ENCODE results near the gene OR2A2. TPM values are rescaled to one million over a fixed set of nuclear protein-coding genes. Genes with fewer than 3 reads are reported as not detected.

OR2A2 gene
- total RNA-seq, 1 donor from 2014 or later: not detected

GRCh38 chr7:144132262-144132661 is 22.9 kb downstream of the OR2A2 start:
- intact Hi-C loops (cut with micrococcal nuclease): no loop called here
- H3K4me1 Mint-ChIP-seq: no peaks in the 10 kb centered on the region

GRCh38 chr7:144133307-144133706 is 23.9 kb downstream of the OR2A2 start:
- Mint-ChIP-seq H3K27me3 (no peaks in the 10 kb centered on the region), H3K27ac (no peak overlapping the region), H3K9me3 (no peaks in the 10 kb centered on the region), H3K4me3 (no peak overlapping the region), H3K36me3 (ENCODE audit: low read depth) (no peaks in the 10 kb centered on the region), H3K4me1 (no peaks in the 10 kb centered on the region)
- ChIA-PET CTCF (no interaction called here), POLR2A (no interaction called here)
- ATAC-seq (ENCODE audit: low read depth) (no peak), DNase-seq (no peak)
- intact Hi-C loops (cut with micrococcal nuclease): no loop called here
- TF ChIP-seq, protein P1, sequence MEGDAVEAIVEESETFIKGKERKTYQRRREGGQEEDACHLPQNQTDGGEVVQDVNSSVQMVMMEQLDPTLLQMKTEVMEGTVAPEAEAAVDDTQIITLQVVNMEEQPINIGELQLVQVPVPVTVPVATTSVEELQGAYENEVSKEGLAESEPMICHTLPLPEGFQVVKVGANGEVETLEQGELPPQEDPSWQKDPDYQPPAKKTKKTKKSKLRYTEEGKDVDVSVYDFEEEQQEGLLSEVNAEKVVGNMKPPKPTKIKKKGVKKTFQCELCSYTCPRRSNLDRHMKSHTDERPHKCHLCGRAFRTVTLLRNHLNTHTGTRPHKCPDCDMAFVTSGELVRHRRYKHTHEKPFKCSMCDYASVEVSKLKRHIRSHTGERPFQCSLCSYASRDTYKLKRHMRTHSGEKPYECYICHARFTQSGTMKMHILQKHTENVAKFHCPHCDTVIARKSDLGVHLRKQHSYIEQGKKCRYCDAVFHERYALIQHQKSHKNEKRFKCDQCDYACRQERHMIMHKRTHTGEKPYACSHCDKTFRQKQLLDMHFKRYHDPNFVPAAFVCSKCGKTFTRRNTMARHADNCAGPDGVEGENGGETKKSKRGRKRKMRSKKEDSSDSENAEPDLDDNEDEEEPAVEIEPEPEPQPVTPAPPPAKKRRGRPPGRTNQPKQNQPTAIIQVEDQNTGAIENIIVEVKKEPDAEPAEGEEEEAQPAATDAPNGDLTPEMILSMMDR (IDR thresholded peaks at IDR 0.05): no peak

More at GRCh38 chr7:144132262-144132661, 22.9 kb downstream of the OR2A2 start:
- no peak overlapping the region for H3K27ac Mint-ChIP-seq
- no peak overlapping the region for H3K4me3 Mint-ChIP-seq
- TF ChIP-seq, protein P1 (IDR thresholded peaks at IDR 0.05): no peak
- H3K9me3 Mint-ChIP-seq: no peaks in the 10 kb centered on the region
- no peaks in the 10 kb centered on the region for H3K27me3 Mint-ChIP-seq
- POLR2A ChIA-PET: no interaction called here
- ATAC-seq (ENCODE audit: low read depth): no peak
- CTCF ChIA-PET: no interaction called here
- no peaks in the 10 kb centered on the region for H3K36me3 Mint-ChIP-seq (ENCODE audit: low read depth)
- DNase-seq: no peak

DNA sequence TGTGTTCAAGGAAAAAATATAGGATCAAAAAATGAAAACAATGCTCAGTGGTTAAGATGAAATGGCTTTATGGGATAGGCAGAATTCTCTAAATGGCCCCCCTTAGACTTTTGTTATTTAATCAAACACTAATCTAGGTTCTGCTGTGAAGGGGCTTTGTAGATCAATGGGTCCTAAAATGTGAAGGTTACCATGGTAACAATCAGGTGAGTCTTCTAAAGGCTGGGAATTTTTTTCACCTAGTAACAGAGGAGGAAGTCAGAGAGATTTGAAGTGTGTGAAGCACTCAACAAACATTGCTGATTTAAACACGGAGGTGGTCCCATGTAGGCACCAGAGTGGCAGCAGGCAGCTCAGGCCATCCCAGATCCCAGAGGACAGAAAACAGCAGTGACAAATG is 24.7 kb downstream of the OR2A2 start:
- no peak for ATAC-seq (ENCODE audit: low read depth)
- no peaks in the 10 kb centered on the region for H3K36me3 Mint-ChIP-seq (ENCODE audit: low read depth)

GRCh38 chr7:144137501-144137900 is 28.1 kb downstream of the OR2A2 start:
- no peak for ATAC-seq (ENCODE audit: low read depth)
- Mint-ChIP-seq H3K9me3 (no peaks in the 10 kb centered on the region), H3K36me3 (ENCODE audit: low read depth) (no peaks in the 10 kb centered on the region), H3K27ac (no peak overlapping the region), H3K4me1 (no peaks in the 10 kb centered on the region), H3K4me3 (no peak overlapping the region), H3K27me3 (no peaks in the 10 kb centered on the region)
- POLR2A ChIA-PET: no interaction called here
- intact Hi-C loops (cut with micrococcal nuclease): no loop called here
- TF ChIP-seq, protein P1 (IDR thresholded peaks at IDR 0.05): no peak
- CTCF ChIA-PET: interaction anchor here (1.2 kb wide), 1 partner anchor 10 kb away, joined by 4 read pairs; no protein-coding TSS in a partner anchor
- no peak for DNase-seq

More for the DNA sequence above, 24.7 kb downstream of the OR2A2 start:
- TF ChIP-seq, protein P1 (IDR thresholded peaks at IDR 0.05): no peak
- Mint-ChIP-seq H3K27me3 (no peaks in the 10 kb centered on the region), H3K9me3 (no peaks in the 10 kb centered on the region), H3K4me1 (no peaks in the 10 kb centered on the region), H3K4me3 (no peak overlapping the region), H3K27ac (no peak overlapping the region)
- no peak for DNase-seq
- CTCF ChIA-PET: no interaction called here
- intact Hi-C loops (cut with micrococcal nuclease): no loop called here
- POLR2A ChIA-PET: no interaction called here

DNA sequence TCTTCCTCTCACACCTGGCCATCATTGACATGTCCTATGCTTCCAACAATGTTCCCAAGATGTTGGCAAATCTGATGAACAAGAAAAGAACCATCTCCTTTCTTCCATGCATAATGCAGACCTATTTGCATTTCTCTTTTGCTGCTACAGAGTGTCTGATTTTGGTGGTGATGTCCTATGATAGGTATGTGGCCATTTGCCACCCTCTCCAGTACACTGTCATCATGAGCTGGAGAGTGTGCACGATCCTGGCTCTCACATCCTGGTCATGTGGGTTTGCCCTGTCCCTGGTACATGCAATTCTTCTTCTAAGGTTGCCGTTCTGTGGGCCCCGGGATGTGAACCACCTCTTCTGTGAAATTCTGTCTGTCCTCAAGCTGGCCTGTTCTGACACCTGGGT is 32.8 kb downstream of the OR2A2 start:
- H3K36me3 Mint-ChIP-seq (ENCODE audit: low read depth): no peaks in the 10 kb centered on the region
- no peak for ATAC-seq (ENCODE audit: low read depth)
- POLR2A ChIA-PET: no interaction called here

More for the DNA sequence above, 32.8 kb downstream of the OR2A2 start:
- peaks cover 8% of the 10 kb centered on the region for H3K9me3 Mint-ChIP-seq
- peaks cover 4% of the 10 kb centered on the region for H3K27me3 Mint-ChIP-seq
- no peaks in the 10 kb centered on the region for H3K4me1 Mint-ChIP-seq
- no peak for DNase-seq
- intact Hi-C loops (cut with micrococcal nuclease): no loop called here
- TF ChIP-seq, protein P1 (IDR thresholded peaks at IDR 0.05): no peak
- H3K27ac Mint-ChIP-seq: no peak overlapping the region
- no peak overlapping the region for H3K4me3 Mint-ChIP-seq
- CTCF ChIA-PET: no interaction called here

Measured in activated B cell treated with CpG ODN at 0.5 μM for 24 hours (primary cell).